GM10266 (cell line): ENCODE measurements around the gene PDCD1.

Experiments used
- DNase-seq: peaks from one replicate; pipeline ENCODE4 v3.0.0; 2012; ENCODE audit errors: extremely low spot score
- TF ChIP-seq, protein P1 (sequence below): IDR thresholded peaks from 2 replicates; pipeline ENCODE4 v1.5.1; 2012; ENCODE audit warnings: mild to moderate bottlenecking, low read depth; ENCODE audit not compliant: control insufficient read depth, insufficient read depth; ENCODE audit errors: missing control alignments

The PDCD1 gene

DNA sequence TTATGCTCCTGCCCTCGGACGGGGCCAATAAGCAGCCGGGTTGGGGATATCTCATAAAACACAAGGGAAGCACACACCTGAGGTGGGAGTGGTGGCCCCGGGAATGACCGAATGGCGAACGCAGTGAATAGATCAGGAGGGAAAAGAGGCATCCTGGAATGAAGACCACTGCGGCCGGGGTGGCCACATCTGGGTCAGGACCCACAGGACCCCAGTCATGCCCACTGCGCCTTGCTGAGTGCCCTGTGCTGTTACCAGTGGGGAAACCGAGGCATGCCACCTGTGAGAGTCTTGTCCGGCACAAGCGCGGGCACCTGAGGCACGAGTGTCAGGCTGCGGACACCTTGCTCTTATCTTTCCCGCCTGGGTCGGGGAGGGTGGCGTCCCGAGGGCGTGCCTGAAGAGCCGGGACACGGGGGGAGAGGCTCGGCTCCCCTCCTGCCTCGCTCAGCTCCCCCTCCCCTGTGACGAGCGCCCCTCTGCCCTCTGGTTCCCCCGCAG, 1.6 kb downstream of the PDCD1 start:
- TF ChIP-seq, protein P1, sequence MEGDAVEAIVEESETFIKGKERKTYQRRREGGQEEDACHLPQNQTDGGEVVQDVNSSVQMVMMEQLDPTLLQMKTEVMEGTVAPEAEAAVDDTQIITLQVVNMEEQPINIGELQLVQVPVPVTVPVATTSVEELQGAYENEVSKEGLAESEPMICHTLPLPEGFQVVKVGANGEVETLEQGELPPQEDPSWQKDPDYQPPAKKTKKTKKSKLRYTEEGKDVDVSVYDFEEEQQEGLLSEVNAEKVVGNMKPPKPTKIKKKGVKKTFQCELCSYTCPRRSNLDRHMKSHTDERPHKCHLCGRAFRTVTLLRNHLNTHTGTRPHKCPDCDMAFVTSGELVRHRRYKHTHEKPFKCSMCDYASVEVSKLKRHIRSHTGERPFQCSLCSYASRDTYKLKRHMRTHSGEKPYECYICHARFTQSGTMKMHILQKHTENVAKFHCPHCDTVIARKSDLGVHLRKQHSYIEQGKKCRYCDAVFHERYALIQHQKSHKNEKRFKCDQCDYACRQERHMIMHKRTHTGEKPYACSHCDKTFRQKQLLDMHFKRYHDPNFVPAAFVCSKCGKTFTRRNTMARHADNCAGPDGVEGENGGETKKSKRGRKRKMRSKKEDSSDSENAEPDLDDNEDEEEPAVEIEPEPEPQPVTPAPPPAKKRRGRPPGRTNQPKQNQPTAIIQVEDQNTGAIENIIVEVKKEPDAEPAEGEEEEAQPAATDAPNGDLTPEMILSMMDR: no peak
- no peak for DNase-seq

DNA sequence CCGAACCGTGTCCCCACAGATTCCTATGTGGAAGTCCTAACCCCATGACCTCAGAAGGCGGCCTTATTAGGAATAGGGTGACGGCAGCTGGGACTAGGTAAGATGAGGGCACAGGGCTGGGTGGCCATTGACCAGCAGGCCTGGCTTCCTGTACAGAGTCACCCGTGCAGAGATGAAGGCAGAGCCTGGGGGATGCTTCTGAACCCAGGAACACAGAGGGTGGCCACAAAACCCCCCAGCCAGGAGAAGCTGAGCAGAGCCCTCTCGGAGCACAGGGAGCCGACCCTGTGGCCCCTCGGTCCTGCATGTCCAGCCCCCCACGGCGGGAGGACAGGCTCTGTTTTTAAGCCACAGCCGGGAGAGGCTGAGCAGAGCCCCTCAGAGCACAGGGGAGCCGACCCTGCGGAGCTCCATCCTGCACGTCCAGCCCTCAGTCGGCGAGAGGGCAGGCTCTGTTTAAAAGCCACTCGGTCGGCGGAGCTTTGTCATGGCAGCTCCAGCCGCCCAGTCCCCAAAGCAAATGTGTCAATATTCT, 2.7 kb downstream of the PDCD1 start:
- TF ChIP-seq, protein P1: no peak
- DNase-seq: no peak

DNA sequence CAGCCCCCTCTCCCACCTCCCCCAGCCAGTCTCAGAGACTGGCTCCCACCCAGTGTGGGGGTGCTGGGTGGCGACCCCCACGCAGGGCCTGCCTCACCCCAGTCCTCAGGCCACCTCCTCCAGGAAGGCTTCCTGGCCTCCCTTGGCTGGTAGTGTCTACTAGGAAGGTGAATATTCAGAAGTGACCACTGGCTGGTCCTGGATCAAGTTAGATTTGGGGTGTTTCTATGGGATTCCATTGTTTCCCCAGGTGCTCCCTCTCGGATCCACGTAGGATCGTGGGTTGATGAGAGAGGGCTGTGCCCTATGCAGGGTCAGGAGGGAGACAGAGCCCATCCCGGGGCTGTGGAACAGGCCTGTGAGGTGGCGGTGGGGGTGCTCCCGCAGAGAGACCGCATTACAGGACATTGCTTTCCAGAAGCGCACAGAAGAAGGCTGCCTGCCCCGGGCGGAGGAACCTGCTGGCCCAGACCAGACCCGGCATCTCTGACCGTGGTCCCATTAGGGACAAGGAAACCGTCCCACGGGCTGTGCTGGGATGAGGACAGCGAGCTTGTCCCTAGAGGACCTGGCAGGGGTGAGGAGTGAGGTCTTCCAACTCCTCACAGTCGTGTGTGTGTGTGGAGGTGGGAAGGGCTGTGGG, 3.3 kb downstream of the PDCD1 start:
- DNase-seq: no peak
- TF ChIP-seq, protein P1: no peak

DNA sequence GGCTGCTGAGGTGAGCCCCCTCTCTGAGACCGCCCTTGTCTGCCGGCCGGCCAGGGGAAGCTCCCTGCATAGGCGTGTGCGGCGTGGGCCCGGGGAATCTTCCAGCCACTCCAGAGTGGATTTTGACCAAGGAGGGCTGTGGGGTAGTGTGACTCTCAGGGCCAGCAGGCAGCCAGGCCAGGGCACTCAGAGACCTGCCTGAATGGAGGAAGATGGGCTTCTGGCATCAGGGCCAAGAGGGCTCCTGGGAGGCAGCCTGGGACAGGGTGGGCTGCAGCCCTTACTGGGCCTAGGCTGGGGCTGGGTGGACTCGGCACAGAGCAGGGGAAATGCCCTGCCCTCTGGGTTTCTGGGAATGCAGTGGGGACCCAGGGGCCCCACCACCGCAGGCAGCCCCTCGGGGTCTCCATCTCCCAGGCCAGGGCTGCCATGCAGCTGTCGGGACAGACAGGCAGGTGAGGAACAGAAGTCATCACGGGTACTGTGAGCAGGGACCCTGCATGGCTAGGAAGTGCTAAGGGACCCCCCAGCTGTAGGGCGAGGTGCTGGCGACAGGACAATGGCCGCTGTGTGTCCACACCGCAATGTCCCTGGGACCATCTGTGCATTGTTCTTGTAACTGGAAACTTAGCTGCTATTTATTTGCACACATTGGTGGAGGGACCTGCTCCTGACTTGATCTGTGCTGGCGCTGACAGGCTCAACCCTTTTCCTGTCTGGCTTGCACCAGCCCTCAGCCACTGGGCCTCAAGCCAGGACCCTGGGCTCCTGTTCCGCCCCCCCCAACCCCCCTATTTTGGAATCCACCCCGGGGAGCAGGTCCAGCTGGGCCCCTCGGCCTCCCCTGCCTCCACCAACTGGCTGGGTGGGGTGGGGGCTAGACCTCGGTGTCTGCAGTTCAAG, 4.1 kb downstream of the PDCD1 start:
- TF ChIP-seq, protein P1: no peak
- DNase-seq: no peak

DNA sequence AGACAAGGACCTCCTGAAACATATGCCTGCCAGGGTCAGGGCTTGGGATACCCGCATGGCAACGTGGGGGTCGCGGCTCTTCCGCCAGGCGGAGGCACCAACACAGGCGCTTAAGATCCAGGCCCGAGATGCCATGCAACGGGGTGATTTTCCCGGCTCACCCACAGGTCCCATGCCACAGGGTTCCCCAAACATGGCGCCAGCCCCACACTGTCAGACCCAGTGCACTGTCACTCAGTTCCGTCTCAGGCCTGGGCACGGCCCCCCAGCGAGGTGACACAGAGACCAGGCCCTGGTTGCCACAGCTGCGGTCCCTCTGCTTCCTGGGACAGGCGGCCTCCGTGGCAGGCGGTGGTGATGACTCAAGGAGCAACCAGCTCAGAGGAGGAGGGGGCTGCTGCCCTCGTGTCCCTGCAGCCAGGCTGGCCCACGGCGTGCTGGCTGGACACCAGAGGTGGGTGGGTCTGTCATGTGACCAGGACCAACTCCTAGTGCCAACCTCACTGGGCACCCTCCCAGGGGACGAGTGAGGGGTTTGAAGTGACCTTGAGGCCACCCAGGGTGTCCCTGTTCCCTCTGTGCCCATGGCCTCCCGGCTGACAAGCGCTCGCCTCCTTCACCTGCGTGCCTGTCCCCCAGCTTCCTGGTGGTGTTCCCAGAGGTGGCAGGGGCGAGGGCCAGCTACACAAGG, 4.9 kb downstream of the PDCD1 start:
- DNase-seq: no peak
- TF ChIP-seq, protein P1: no peak

DNA sequence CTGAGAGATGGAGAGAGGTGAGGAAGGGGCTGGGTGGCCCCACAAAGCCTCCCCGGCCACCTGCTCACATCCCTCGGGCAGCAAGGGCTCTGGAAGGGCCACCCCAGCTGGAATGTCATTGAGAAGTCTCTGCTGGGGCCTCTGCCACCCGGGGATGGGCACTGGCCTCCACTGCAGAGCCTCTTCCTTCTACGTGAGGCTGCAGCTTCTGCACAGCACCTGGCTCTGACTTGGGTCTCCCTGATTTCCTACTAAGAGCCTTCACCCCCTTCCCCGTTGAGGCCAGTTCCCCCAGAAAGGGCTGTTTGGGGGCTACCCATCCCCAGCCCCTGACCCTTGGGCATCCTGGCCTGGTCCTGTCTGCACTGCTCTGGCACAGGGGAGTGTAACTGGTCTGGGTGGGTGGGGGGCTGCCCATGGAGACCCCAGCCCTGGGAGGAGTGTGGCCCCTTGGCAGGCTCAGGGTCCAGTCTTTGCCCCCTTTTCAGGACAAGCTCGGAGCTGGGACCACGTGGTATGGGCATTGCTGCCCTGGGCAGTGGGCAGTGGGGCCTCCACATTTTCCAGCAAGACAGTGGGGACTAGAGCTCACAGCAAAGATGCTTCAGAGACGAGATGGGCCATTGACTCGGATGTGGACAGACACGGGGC, 5.6 kb downstream of the PDCD1 start:
- no peak for DNase-seq
- TF ChIP-seq, protein P1: no peak
